Activated CD8-positive, alpha-beta T cell treated with anti-CD3 and anti-CD28 coated beads for 36 hours (primary cell): ENCODE data around the gene SYT5. TPM values are rescaled to one million over a fixed set of nuclear protein-coding genes. Genes with fewer than 3 reads are reported as not detected.
"Not testable (repeated sequence)": the region's sequence is repeated elsewhere in the genome, so short reads cannot be mapped to it uniquely, and the experiment has no call there.

Source experiments
- ATAC-seq: fragments of 200-7000 bp; cut with Tn5 transposase; one replicate; pipeline ENCODE4 v1.10.0; 2021; ENCODE audit warnings: mild to moderate bottlenecking, moderate library complexity
- CTCF ChIA-PET: fragments of 350-600 bp; sonication (Branson Sonifier 250); formaldehyde crosslinking; loops from one replicate; lab custom pipeline; 2021; ENCODE audit warnings: antibody characterized with exemption; lab: Charles Lee
- POLR2A ChIA-PET: fragments of 350-600 bp; sonication (Branson Sonifier 250); formaldehyde crosslinking; loops from one replicate; lab custom pipeline; 2021; ENCODE audit warnings: antibody characterized with exemption; lab: Charles Lee
- DNase-seq: peaks from one replicate; pipeline ENCODE4 v3.0.0-alpha.2; 2020
- H3K27ac Mint-ChIP-seq: one replicate; pipeline ENCODE4 v1.8.0; 2021; ENCODE audit warnings: mild to moderate bottlenecking, mixed read lengths
- H3K27me3 Mint-ChIP-seq: one replicate; pipeline ENCODE4 v1.8.0; 2021; ENCODE audit warnings: mixed read lengths
- H3K36me3 Mint-ChIP-seq: one replicate; pipeline ENCODE4 v1.8.0; 2021; ENCODE audit warnings: low read depth, mixed read lengths
- H3K4me1 Mint-ChIP-seq: one replicate; pipeline ENCODE4 v1.8.0; 2021; ENCODE audit warnings: low read depth, mixed read lengths
- H3K4me3 Mint-ChIP-seq: one replicate; pipeline ENCODE4 v1.8.0; 2021; ENCODE audit warnings: mild to moderate bottlenecking, moderate library complexity, mixed read lengths
- H3K9me3 Mint-ChIP-seq: one replicate; pipeline ENCODE4 v1.8.0; 2021; ENCODE audit warnings: mixed read lengths
- CTCF ChIP-seq: fragments of 200-600 bp; IDR thresholded peaks from one replicate; pipeline ENCODE4 v1.8.0; 2022; ENCODE audit warnings: antibody characterized with exemption, mild to moderate bottlenecking
- intact Hi-C: fragments of 100-400 bp; cut with micrococcal nuclease; formaldehyde crosslinking; loops from one replicate; pipeline ENCODE4 v1.10.0; 2022
- total RNA-seq, 2 experiments: library from RNA; stranded (reverse); gene quantifications; one replicate each; pipeline ENCODE4 v1.2.3, GENCODE V29; 2021

SYT5 gene
- total RNA-seq, 2 experiments from 2014 or later = not detected

GRCh38 chr19:55228015-55228391 is 47.9 kb upstream of the SYT5 start:
- H3K27me3 Mint-ChIP-seq = no peaks in the 10 kb centered on the region
- intact Hi-C loops = no loop called here
- peaks cover 30% of the 10 kb centered on the region for H3K36me3 Mint-ChIP-seq
- TF ChIP-seq CTCF = no peak
- ATAC-seq = no peak
- no peak overlapping the region for H3K4me3 Mint-ChIP-seq
- ChIA-PET POLR2A (interaction anchor here (0.5 to 1.0 kb wide), 3 partner anchors 8 to 137 kb away, joined by 3 read pairs; no protein-coding TSS in a partner anchor), CTCF (no interaction called here)
- H3K9me3 Mint-ChIP-seq = no peaks in the 10 kb centered on the region
- H3K27ac Mint-ChIP-seq = no peak overlapping the region
- H3K4me1 Mint-ChIP-seq = no peaks in the 10 kb centered on the region
- no peak for DNase-seq

- ATAC-seq = no peak
- TF ChIP-seq CTCF = no peak
- Mint-ChIP-seq H3K4me1 (no peaks in the 10 kb centered on the region), H3K4me3 (no peak overlapping the region), H3K36me3 (peaks cover 26% of the 10 kb centered on the region), H3K27ac (no peak overlapping the region), H3K9me3 (no peaks in the 10 kb centered on the region), H3K27me3 (no peaks in the 10 kb centered on the region)
- POLR2A ChIA-PET = interaction anchor here (0.5 to 1.0 kb wide), 3 partner anchors 27 to 137 kb away, joined by 3 read pairs; no protein-coding TSS in a partner anchor
- CTCF ChIA-PET = no interaction called here
- intact Hi-C loops = no loop called here
- no peak for DNase-seq
Observed at GRCh38 chr19:55227241-55228014, 47.3 kb upstream of the SYT5 start.

- Mint-ChIP-seq H3K4me3 (no peak overlapping the region), H3K27me3 (no peaks in the 10 kb centered on the region), H3K4me1 (no peaks in the 10 kb centered on the region), H3K36me3 (peaks cover 21% of the 10 kb centered on the region), H3K9me3 (no peaks in the 10 kb centered on the region), H3K27ac (no peak overlapping the region)
- DNase-seq = no peak
- CTCF ChIA-PET = no interaction called here
- intact Hi-C loops = no loop called here
- POLR2A ChIA-PET = interaction anchor here (0.9 kb wide), 1 partner anchor 27 kb away, joined by 3 read pairs; no protein-coding TSS in a partner anchor
- no peak for ATAC-seq
- TF ChIP-seq CTCF = no peak
Observed at GRCh38 chr19:55226788-55227187, 46.7 kb upstream of the SYT5 start.

GRCh38 chr19:55226273-55226672 is 46.2 kb upstream of the SYT5 start:
- H3K4me3 Mint-ChIP-seq = no peak overlapping the region
- intact Hi-C loops = no loop called here
- ATAC-seq = no peak
- peaks cover 2% of the 10 kb centered on the region for H3K9me3 Mint-ChIP-seq
- peaks cover 22% of the 10 kb centered on the region for H3K36me3 Mint-ChIP-seq
- POLR2A ChIA-PET = no interaction called here
- H3K4me1 Mint-ChIP-seq = no peaks in the 10 kb centered on the region
- no peak for TF ChIP-seq CTCF
- CTCF ChIA-PET = no interaction called here
- no peaks in the 10 kb centered on the region for H3K27me3 Mint-ChIP-seq
- H3K27ac Mint-ChIP-seq = no peak overlapping the region
- no peak for DNase-seq

- Mint-ChIP-seq H3K9me3 (peaks cover 8% of the 10 kb centered on the region), H3K27ac (peak overlapping the region; percentile 31), H3K4me1 (peaks cover 2% of the 10 kb centered on the region), H3K4me3 (no peak overlapping the region), H3K36me3 (peaks cover 28% of the 10 kb centered on the region), H3K27me3 (no peaks in the 10 kb centered on the region)
- DNase-seq (no peak), ATAC-seq (no peak)
- CTCF ChIA-PET = no interaction called here
- intact Hi-C loops = no loop called here
- POLR2A ChIA-PET = no interaction called here
- no peak for TF ChIP-seq CTCF
Observed at GRCh38 chr19:55225415-55225958, 45.4 kb upstream of the SYT5 start.

GRCh38 chr19:55224679-55225414 is 44.8 kb upstream of the SYT5 start:
- H3K4me3 Mint-ChIP-seq, intact Hi-C loops, H3K27me3 Mint-ChIP-seq, H3K27ac Mint-ChIP-seq, ATAC-seq, H3K4me1 Mint-ChIP-seq, CTCF ChIA-PET, DNase-seq, POLR2A ChIA-PET, H3K9me3 Mint-ChIP-seq: not testable (repeated sequence)
- H3K36me3 Mint-ChIP-seq = peaks cover 29% of the 10 kb centered on the region
